Colon (tissue), 2 donors: ENCODE data around the gene CCDC27.
"Not testable (repeated sequence)": the region's sequence is repeated elsewhere in the genome, so short reads cannot be mapped to it uniquely, and the experiment has no call there.

Experiments used
- FAIRE-seq: peaks from 2 replicates; lab custom pipeline; 2012; peaks lifted over from hg19 to GRCh38; lab: Jason Lieb, UNC
- donor health status: control.
- donor health status: control.

The CCDC27 gene

GRCh38 chr1:3718764-3719163 is 33.5 kb upstream of the CCDC27 start:
- FAIRE-seq = no peak

GRCh38 chr1:3721955-3722465 is 30.2 kb upstream of the CCDC27 start:
- FAIRE-seq = no peak

GRCh38 chr1:3722846-3723245 is 29.4 kb upstream of the CCDC27 start:
- no peak for FAIRE-seq

- not testable (repeated sequence) for FAIRE-seq
Observed at GRCh38 chr1:3724416-3725030, 27.7 kb upstream of the CCDC27 start.

- FAIRE-seq = no peak
Observed at GRCh38 chr1:3725366-3725765, 26.9 kb upstream of the CCDC27 start.

- no peak for FAIRE-seq
Observed at GRCh38 chr1:3727042-3727824, 25.0 kb upstream of the CCDC27 start.

GRCh38 chr1:3727825-3728776 is 24.1 kb upstream of the CCDC27 start:
- no peak for FAIRE-seq

GRCh38 chr1:3729594-3730542 is 22.4 kb upstream of the CCDC27 start:
- no peak for FAIRE-seq

- no peak for FAIRE-seq
Observed at GRCh38 chr1:3730543-3731247, 21.6 kb upstream of the CCDC27 start.

GRCh38 chr1:3731583-3732433 is 20.4 kb upstream of the CCDC27 start:
- FAIRE-seq = no peak

GRCh38 chr1:3732434-3733093 is 19.7 kb upstream of the CCDC27 start:
- no peak for FAIRE-seq

GRCh38 chr1:3733094-3733882 is 19.0 kb upstream of the CCDC27 start:
- FAIRE-seq = no peak

- FAIRE-seq = no peak
Observed at GRCh38 chr1:3733883-3734589, 18.2 kb upstream of the CCDC27 start.

- no peak for FAIRE-seq
Observed at GRCh38 chr1:3734602-3735001, 17.6 kb upstream of the CCDC27 start.

- no peak for FAIRE-seq
Observed at GRCh38 chr1:3735027-3735681, 17.1 kb upstream of the CCDC27 start.

- FAIRE-seq = no peak
Observed at GRCh38 chr1:3735688-3736087, 16.6 kb upstream of the CCDC27 start.

- no peak for FAIRE-seq
Observed at GRCh38 chr1:3736131-3736561, 16.1 kb upstream of the CCDC27 start.
